Activated T-cell treated with anti-CD3 and anti-CD28 coated beads, Interleukin-2, amount 50 U/mL, for 4 hours (primary cell): ENCODE results near the gene SERPINB11. TPM values are rescaled to one million over a fixed set of nuclear protein-coding genes. Genes with fewer than 3 reads are reported as not detected.
"Not testable (repeated sequence)": the region's sequence is repeated elsewhere in the genome, so short reads cannot be mapped to it uniquely, and the experiment has no call there.

Source experiments
- ATAC-seq, 2 donors: fragments of 200-7000 bp; cut with Tn5 transposase; one replicate each; pipeline ENCODE4 v1.10.0; 2021
- DNase-seq: peaks from one replicate; pipeline ENCODE4 v3.0.0-alpha.2; 2020
- H3K27me3 Mint-ChIP-seq: one replicate; pipeline ENCODE4 v1.8.0; 2021; ENCODE audit warnings: low read depth, mixed read lengths
- H3K36me3 Mint-ChIP-seq: one replicate; pipeline ENCODE4 v1.8.0; 2022; ENCODE audit warnings: mixed read lengths; ENCODE audit not compliant: insufficient read depth
- H3K4me1 Mint-ChIP-seq: one replicate; pipeline ENCODE4 v1.8.0; 2021; ENCODE audit warnings: low read depth, mixed read lengths
- H3K4me3 Mint-ChIP-seq: one replicate; pipeline ENCODE4 v1.8.0; 2021; ENCODE audit warnings: mild to moderate bottlenecking, moderate library complexity, mixed read lengths
- H3K9me3 Mint-ChIP-seq: one replicate; pipeline ENCODE4 v1.8.0; 2021; ENCODE audit warnings: mixed read lengths
- total RNA-seq, 3 donors: library from RNA; stranded (reverse); gene quantifications; one replicate each; pipeline ENCODE4 v1.2.1, GENCODE V29; 2021

The SERPINB11 gene
- total RNA-seq, 3 donors from 2014 or later = not detected

GRCh38 chr18:63757541-63757940 lies 54.8 kb downstream of the SERPINB11 start:
- Mint-ChIP-seq H3K36me3 (no peaks in the 10 kb centered on the region), H3K4me1 (no peaks in the 10 kb centered on the region), H3K27me3 (peaks cover 3% of the 10 kb centered on the region), H3K4me3 (no peak overlapping the region), H3K9me3 (peaks cover 14% of the 10 kb centered on the region)
- ATAC-seq (no peak), DNase-seq (no peak)

- Mint-ChIP-seq H3K4me3 (no peak overlapping the region), H3K4me1 (no peaks in the 10 kb centered on the region), H3K27me3 (peaks cover 3% of the 10 kb centered on the region), H3K36me3 (no peaks in the 10 kb centered on the region), H3K9me3 (peaks cover 14% of the 10 kb centered on the region)
- DNase-seq (no peak), ATAC-seq (no peak)
These were observed 56.0 kb downstream of the SERPINB11 start for GRCh38 chr18:63758615-63759240.

GRCh38 chr18:63759786-63760185 lies 57.0 kb downstream of the SERPINB11 start:
- H3K4me1 Mint-ChIP-seq, H3K36me3 Mint-ChIP-seq, DNase-seq, H3K27me3 Mint-ChIP-seq, ATAC-seq, H3K4me3 Mint-ChIP-seq: not testable (repeated sequence)
- H3K9me3 Mint-ChIP-seq = peaks cover 14% of the 10 kb centered on the region

- H3K4me1 Mint-ChIP-seq = no peaks in the 10 kb centered on the region
- ATAC-seq (no peak), DNase-seq (no peak)
- H3K27me3 Mint-ChIP-seq = peaks cover 7% of the 10 kb centered on the region
- no peak overlapping the region for H3K4me3 Mint-ChIP-seq
- H3K36me3 Mint-ChIP-seq = no peaks in the 10 kb centered on the region
- peaks cover 14% of the 10 kb centered on the region for H3K9me3 Mint-ChIP-seq
These were observed 59.8 kb downstream of the SERPINB11 start for GRCh38 chr18:63762518-63762917.

GRCh38 chr18:63763831-63764600 lies 61.3 kb downstream of the SERPINB11 start:
- H3K36me3 Mint-ChIP-seq = no peaks in the 10 kb centered on the region
- H3K4me1 Mint-ChIP-seq = no peaks in the 10 kb centered on the region
- no peak overlapping the region for H3K4me3 Mint-ChIP-seq
- no peak for DNase-seq
- ATAC-seq = no peak
- peaks cover 9% of the 10 kb centered on the region for H3K27me3 Mint-ChIP-seq
- peaks cover 14% of the 10 kb centered on the region for H3K9me3 Mint-ChIP-seq

GRCh38 chr18:63765837-63766236 lies 63.1 kb downstream of the SERPINB11 start:
- Mint-ChIP-seq H3K9me3 (peaks cover 4% of the 10 kb centered on the region), H3K36me3 (no peaks in the 10 kb centered on the region), H3K4me1 (no peaks in the 10 kb centered on the region), H3K27me3 (peaks cover 9% of the 10 kb centered on the region), H3K4me3 (no peak overlapping the region)
- DNase-seq = no peak
- no peak for ATAC-seq

Other genes starting within 250 kb of the SERPINB11 start
- not detected for gene SERPINB5, start 226.0 kb upstream of the SERPINB11 start, total RNA-seq
- gene SERPINB12, start 160.6 kb upstream of the SERPINB11 start, total RNA-seq = not detected
- not detected for gene SERPINB13, start 115.6 kb upstream of the SERPINB11 start, total RNA-seq
- not detected for gene SERPINB4, start 58.7 kb upstream of the SERPINB11 start, total RNA-seq
- gene SERPINB3, start 41.1 kb upstream of the SERPINB11 start, total RNA-seq = not detected
- gene SERPINB7, start 72.5 kb downstream of the SERPINB11 start, total RNA-seq = not detected
- 1 to 10 TPM in 2 of 3 donors, under 1 TPM in 1; 0.78 to 1.5 (median 1.2) TPM for gene SERPINB2, start 184.7 kb downstream of the SERPINB11 start, total RNA-seq
- gene SERPINB10, start 205.0 kb downstream of the SERPINB11 start, total RNA-seq = under 1 TPM in 1 of 3 donors, not detected in 2; 0.27 TPM
- 1 to 10 TPM; 3.0 to 9.5 (median 6.8) TPM for gene HMSD, start 246.3 kb downstream of the SERPINB11 start, total RNA-seq